SJSA1 (cell line): ENCODE results near the gene MLLT3. TPM values are rescaled to one million over a fixed set of nuclear protein-coding genes. Genes with fewer than 3 reads are reported as not detected.

Source experiments
- DNase-seq, 2 experiments: peaks; one replicate each; pipeline ENCODE4 v3.0.0-alpha.2; 2015 to 2020; ENCODE audit warnings: low spot score in 2 of 2, low read depth in 1 of 2
- H3K27ac ChIP-seq: fragments of 250-450 bp; sonication (Bioruptor Pico); 2 replicates; pipeline ENCODE4 v1.5.1; 2020; ENCODE audit warnings: mild to moderate bottlenecking, moderate library complexity
- H3K27me3 ChIP-seq: fragments of 250-450 bp; sonication (Bioruptor Pico); replicated peaks from 2 replicates; pipeline ENCODE4 v1.5.1; 2020; ENCODE audit warnings: mild to moderate bottlenecking, moderate library complexity
- H3K36me3 ChIP-seq: fragments of 250-450 bp; sonication (Bioruptor Pico); 2 replicates; pipeline ENCODE4 v1.5.1; 2020; ENCODE audit warnings: mild to moderate bottlenecking
- H3K4me1 ChIP-seq: fragments of 250-450 bp; sonication (Bioruptor Pico); replicated peaks from 2 replicates; pipeline ENCODE4 v1.6.1; 2021; ENCODE audit warnings: mild to moderate bottlenecking
- H3K4me3 ChIP-seq: fragments of 250-450 bp; sonication (Bioruptor Pico); 2 replicates; pipeline ENCODE4 v1.5.1; 2020; ENCODE audit warnings: mild to moderate bottlenecking
- H3K9me3 ChIP-seq: fragments of 250-450 bp; sonication (Bioruptor Pico); replicated peaks from 2 replicates; pipeline ENCODE4 v1.5.1; 2020; ENCODE audit warnings: mild to moderate bottlenecking
- total RNA-seq: library from RNA; depleted of rRNA; stranded (reverse); fragments of >200 nt; shearing (Covaris generic); gene quantifications from 2 replicates; pipeline ENCODE4 v1.2.3, GENCODE V29; 2014

Gene MLLT3
- total RNA-seq, 1 experiment from 2014 or later = 13.9 TPM

- DNase-seq = peak in 1 of 2 experiments; percentile 19
- H3K4me1 ChIP-seq = peaks cover 11% of the 10 kb centered on the region
- H3K27ac ChIP-seq = no peak overlapping the region
- H3K9me3 ChIP-seq = no peaks in the 10 kb centered on the region
- H3K4me3 ChIP-seq = no peak overlapping the region
- no peaks in the 10 kb centered on the region for H3K36me3 ChIP-seq
- H3K27me3 ChIP-seq = no peaks in the 10 kb centered on the region
Observed at GRCh38 chr9:20552874-20553557, 69.3 kb downstream of the MLLT3 start.

DNA sequence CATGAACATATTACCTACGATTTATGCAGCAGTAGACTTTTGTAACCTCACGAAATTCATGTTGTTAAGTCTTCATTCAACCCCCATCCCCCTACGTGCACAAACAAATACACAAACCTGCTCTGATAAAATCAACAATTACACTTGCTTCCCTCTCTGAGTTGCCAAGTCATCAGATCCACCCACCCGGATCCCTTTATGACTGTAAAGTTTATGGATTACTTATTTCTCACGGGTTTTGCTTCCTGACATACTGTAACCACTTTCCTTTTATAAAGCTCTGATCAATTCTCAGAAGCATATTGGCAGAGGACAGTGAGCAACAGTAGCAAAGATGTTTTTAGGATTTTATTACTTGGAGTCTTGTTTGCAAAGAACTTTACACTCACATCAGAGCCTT is 70.5 kb downstream of the MLLT3 start:
- Histone ChIP-seq H3K9me3 (no peaks in the 10 kb centered on the region), H3K4me3 (no peak overlapping the region), H3K36me3 (no peaks in the 10 kb centered on the region), H3K27ac (no peak overlapping the region), H3K4me1 (peaks cover 11% of the 10 kb centered on the region), H3K27me3 (no peaks in the 10 kb centered on the region)
- no peak for DNase-seq

DNA sequence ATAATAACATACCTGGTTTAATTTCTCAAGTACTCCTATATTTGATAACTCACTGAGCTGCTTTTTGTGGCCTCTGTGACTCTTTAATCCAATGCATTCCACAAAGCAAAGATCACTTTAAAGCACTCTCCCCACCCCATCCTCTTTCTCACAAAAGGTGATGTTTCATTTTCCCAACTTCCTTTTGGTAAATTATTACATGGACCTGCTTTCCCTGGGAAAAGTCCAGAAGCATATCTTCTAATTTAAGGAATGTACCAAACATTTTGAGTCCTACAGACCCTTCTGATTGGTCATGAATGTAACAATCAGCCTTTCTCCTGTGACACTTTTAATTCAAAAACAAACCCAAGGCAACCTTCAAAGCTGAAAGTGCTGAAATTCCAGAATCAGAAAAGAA is 71.1 kb downstream of the MLLT3 start:
- Histone ChIP-seq H3K4me1 (peaks cover 11% of the 10 kb centered on the region), H3K9me3 (no peaks in the 10 kb centered on the region), H3K4me3 (no peak overlapping the region), H3K27me3 (no peaks in the 10 kb centered on the region), H3K27ac (no peak overlapping the region), H3K36me3 (no peaks in the 10 kb centered on the region)
- DNase-seq = no peak

DNA sequence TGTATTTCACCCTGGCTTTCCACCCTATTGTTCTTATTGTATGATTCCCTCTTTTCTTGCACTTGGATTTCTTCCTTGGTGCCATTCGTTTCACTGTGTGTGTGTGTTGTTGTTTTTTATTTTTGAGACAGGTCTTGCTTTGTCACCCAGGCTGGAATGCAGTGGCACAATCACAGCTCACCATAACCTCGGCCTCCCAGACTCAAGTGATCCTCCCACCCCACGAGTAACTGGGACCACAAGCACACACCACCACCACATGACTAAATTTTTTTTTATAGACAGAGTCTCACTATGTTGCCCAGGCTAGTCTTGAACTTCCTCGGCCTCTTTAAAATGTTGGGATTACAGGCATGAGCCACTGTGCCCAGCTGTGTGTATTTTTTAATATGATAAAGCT is 72.0 kb downstream of the MLLT3 start:
- no peaks in the 10 kb centered on the region for H3K9me3 ChIP-seq
- H3K36me3 ChIP-seq = no peaks in the 10 kb centered on the region
- DNase-seq = no peak

DNA sequence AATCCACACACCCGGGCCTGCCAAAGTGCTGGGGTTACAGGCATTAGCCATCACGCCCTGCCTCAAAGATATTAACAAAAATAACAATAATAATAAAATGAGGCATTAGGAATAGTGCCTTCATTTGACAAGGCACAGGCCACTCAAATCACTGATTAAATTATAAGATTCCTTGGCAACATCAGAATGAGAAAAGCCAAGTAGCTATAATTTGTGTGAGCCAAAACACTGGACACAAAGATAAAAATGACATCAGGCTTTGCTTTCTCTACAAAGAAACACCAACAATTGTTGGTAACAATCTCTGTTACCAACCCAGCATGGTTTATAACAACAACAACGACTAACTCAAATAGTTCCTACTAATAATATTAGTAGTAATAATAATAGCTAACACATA is 73.2 kb downstream of the MLLT3 start:
- no peaks in the 10 kb centered on the region for H3K36me3 ChIP-seq
- no peaks in the 10 kb centered on the region for H3K27me3 ChIP-seq
- no peak overlapping the region for H3K4me3 ChIP-seq
- H3K9me3 ChIP-seq = no peaks in the 10 kb centered on the region
- no peak for DNase-seq
- peaks cover 11% of the 10 kb centered on the region for H3K4me1 ChIP-seq
- no peak overlapping the region for H3K27ac ChIP-seq

More for the DNA sequence above, 72.0 kb downstream of the MLLT3 start:
- no peaks in the 10 kb centered on the region for H3K27me3 ChIP-seq
- H3K4me3 ChIP-seq = no peak overlapping the region
- H3K27ac ChIP-seq = no peak overlapping the region
- H3K4me1 ChIP-seq = peaks cover 11% of the 10 kb centered on the region

- DNase-seq = no peak
- H3K4me3 ChIP-seq = no peak overlapping the region
Observed at GRCh38 chr9:20545023-20545622, 77.2 kb downstream of the MLLT3 start.

GRCh38 chr9:20540169-20540863 is 82.0 kb downstream of the MLLT3 start:
- Histone ChIP-seq H3K27me3 (no peaks in the 10 kb centered on the region), H3K4me1 (no peaks in the 10 kb centered on the region), H3K27ac (no peak overlapping the region), H3K9me3 (no peaks in the 10 kb centered on the region), H3K36me3 (no peaks in the 10 kb centered on the region), H3K4me3 (no peak overlapping the region)
- no peak for DNase-seq

More at GRCh38 chr9:20545023-20545622, 77.2 kb downstream of the MLLT3 start:
- H3K36me3 ChIP-seq = no peaks in the 10 kb centered on the region
- H3K27ac ChIP-seq = no peak overlapping the region
- no peaks in the 10 kb centered on the region for H3K9me3 ChIP-seq
- no peaks in the 10 kb centered on the region for H3K4me1 ChIP-seq
- no peaks in the 10 kb centered on the region for H3K27me3 ChIP-seq

GRCh38 chr9:20538956-20539355 is 83.3 kb downstream of the MLLT3 start:
- Histone ChIP-seq H3K27ac (no peak overlapping the region), H3K27me3 (no peaks in the 10 kb centered on the region), H3K9me3 (no peaks in the 10 kb centered on the region), H3K36me3 (no peaks in the 10 kb centered on the region), H3K4me1 (no peaks in the 10 kb centered on the region), H3K4me3 (no peak overlapping the region)
- DNase-seq = no peak

- Histone ChIP-seq H3K4me3 (no peak overlapping the region), H3K9me3 (no peaks in the 10 kb centered on the region), H3K4me1 (no peaks in the 10 kb centered on the region), H3K36me3 (no peaks in the 10 kb centered on the region), H3K27ac (no peak overlapping the region), H3K27me3 (no peaks in the 10 kb centered on the region)
- DNase-seq = no peak
Observed at GRCh38 chr9:20538092-20538491, 84.2 kb downstream of the MLLT3 start.

- Histone ChIP-seq H3K36me3 (no peaks in the 10 kb centered on the region), H3K4me3 (no peak overlapping the region), H3K4me1 (no peaks in the 10 kb centered on the region), H3K9me3 (no peaks in the 10 kb centered on the region), H3K27ac (no peak overlapping the region), H3K27me3 (no peaks in the 10 kb centered on the region)
- DNase-seq = no peak
Observed at GRCh38 chr9:20537294-20537693, 85.0 kb downstream of the MLLT3 start.

GRCh38 chr9:20532584-20532983 is 89.7 kb downstream of the MLLT3 start:
- Histone ChIP-seq H3K27me3 (no peaks in the 10 kb centered on the region), H3K27ac (no peak overlapping the region), H3K9me3 (no peaks in the 10 kb centered on the region), H3K4me1 (no peaks in the 10 kb centered on the region), H3K36me3 (no peaks in the 10 kb centered on the region), H3K4me3 (no peak overlapping the region)
- no peak for DNase-seq

GRCh38 chr9:20529837-20530236 is 92.5 kb downstream of the MLLT3 start:
- H3K4me3 ChIP-seq = no peak overlapping the region
- H3K9me3 ChIP-seq = no peaks in the 10 kb centered on the region
- no peak for DNase-seq
- H3K4me1 ChIP-seq = peaks cover 7% of the 10 kb centered on the region
- no peaks in the 10 kb centered on the region for H3K36me3 ChIP-seq
- no peak overlapping the region for H3K27ac ChIP-seq
- no peaks in the 10 kb centered on the region for H3K27me3 ChIP-seq

DNA sequence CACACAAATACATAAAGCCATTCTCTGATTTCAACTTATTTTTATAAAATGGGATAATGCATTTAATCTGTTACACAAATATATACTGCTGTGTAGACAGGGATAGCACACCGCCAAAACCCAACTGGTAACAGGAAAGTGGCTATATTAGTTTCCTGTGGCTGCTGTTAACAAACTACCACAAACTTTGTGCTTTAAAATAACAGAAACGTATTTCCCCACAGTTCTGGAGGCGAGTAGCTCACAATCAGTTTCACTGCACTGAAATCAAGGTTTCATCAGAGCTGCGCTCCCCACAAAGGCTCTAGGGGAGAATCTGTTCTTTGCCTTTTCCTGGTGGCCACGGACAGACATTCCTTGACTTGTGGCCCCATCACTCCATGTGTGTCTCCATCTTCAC is 94.0 kb downstream of the MLLT3 start:
- Histone ChIP-seq H3K4me3 (no peak overlapping the region), H3K4me1 (peaks cover 7% of the 10 kb centered on the region), H3K27ac (no peak overlapping the region), H3K9me3 (no peaks in the 10 kb centered on the region), H3K27me3 (no peaks in the 10 kb centered on the region), H3K36me3 (no peaks in the 10 kb centered on the region)
- no peak for DNase-seq
